ENCODE results near the gene JAZF1. TPM values are rescaled to one million over a fixed set of nuclear protein-coding genes. Genes with fewer than 3 reads are reported as not detected.

Gene JAZF1
- total and polyA plus RNA-seq, 2 of the 4 experiments (the other 2 are of a cell fraction), result 8.4 to 10.5 TPM

DNA sequence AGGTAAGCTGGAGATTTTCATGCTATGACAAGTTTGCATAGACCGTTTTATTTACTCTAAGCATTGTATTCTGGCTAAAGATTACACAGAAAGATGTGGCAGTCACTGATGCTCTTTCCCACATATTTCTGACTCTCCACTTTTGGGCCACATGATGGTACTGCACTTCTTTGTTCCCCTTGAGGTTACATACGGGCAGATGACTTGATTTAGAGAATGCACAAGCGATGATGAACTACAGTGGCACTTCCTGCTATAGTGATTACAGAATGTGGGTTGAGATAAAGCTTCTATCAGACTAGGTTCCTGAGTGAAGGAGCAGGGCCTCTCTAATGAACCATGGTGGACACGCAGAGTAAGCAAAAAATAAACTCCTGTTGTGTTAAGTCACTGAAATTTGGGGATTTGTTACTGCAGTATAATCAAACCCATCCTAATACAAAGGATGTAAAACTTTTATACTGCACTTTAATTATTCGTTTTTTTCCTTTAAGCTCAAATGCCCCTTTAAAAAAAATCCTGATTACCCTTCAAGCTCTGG lies 262.8 kb downstream of the JAZF1 start:
- peak overlapping the region; percentile 35; the same call in 1 of the 2 replicates for H3K23ac ChIP-seq (ENCODE audit: low read depth, low read length)
- H3K9me3 ChIP-seq (ENCODE audit: control insufficient read depth, insufficient read depth, low read length), result no peaks in the 10 kb centered on the region
- peaks cover 18 to 42% of the 10 kb centered on the region in 2 experiments for H3K79me1 ChIP-seq (ENCODE audit: low read depth in 1 of 2, low read length in 2 of 2)
- peak overlapping the region; percentile 70; the same call in 1 of the 2 replicates for H2AK5ac ChIP-seq (ENCODE audit: low read depth, low read length)
- peak overlapping the region; percentile 69 for H3K14ac ChIP-seq (replicated peaks; ENCODE audit: low read depth, low read length)
- H2BK15ac ChIP-seq (ENCODE audit: low read depth, low read length), result no peak overlapping the region
- no TSS peak for BruUV-seq (replicated peaks)
- H2AK9ac ChIP-seq (replicated peaks; ENCODE audit: low read depth, low read length, poor library complexity), result no peak overlapping the region
- WGBS, 2 experiments (ENCODE audit: extremely low coverage in 2 of 2, insufficient read length in 1 of 2), result 33% methylated on average over 2 of the region's 5 CpGs; no CpG with 5 or more reads in 1 of the 2 experiments
- POLR2A ChIA-PET (ENCODE audit: unreplicated experiment), result no interaction called here
- H3K9me1 ChIP-seq (ENCODE audit: insufficient read depth, low read length), result peaks cover 7% of the 10 kb centered on the region
- peaks cover 8% of the 10 kb centered on the region; the same call in 1 of the 2 replicates for H3K4me1 ChIP-seq (ENCODE audit: control insufficient read depth, insufficient read depth, low read length)
- H4K20me1 ChIP-seq (ENCODE audit: insufficient read depth, low read length), result peaks cover 10% of the 10 kb centered on the region; the same call in 1 of the 2 replicates
- intact Hi-C loops (cut with micrococcal nuclease), result no loop called here
- no peaks in the 10 kb centered on the region for H3K36me3 ChIP-seq (ENCODE audit: control insufficient read depth, insufficient read depth, low read length)
- H3K56ac ChIP-seq (ENCODE audit: extremely low read depth, insufficient read depth, low read length), result no peak overlapping the region
- no peak overlapping the region; the same call in 1 of the 2 replicates for H4K5ac ChIP-seq (ENCODE audit: low read depth, low read length)
- H2BK20ac ChIP-seq (ENCODE audit: low read depth, low read length), result no peak overlapping the region; the same call in 1 of the 2 replicates
- H3K27me3 ChIP-seq (ENCODE audit: control insufficient read depth, insufficient read depth, low read length), result no peaks in the 10 kb centered on the region
- no peak overlapping the region for H4K91ac ChIP-seq (ENCODE audit: insufficient read depth, low read depth, low read length)
- no peak overlapping the region for H3K4me3 ChIP-seq (ENCODE audit: insufficient read depth, low read depth, low read length)
- DNase-seq (peak; percentile 83), ATAC-seq (ENCODE audit: low read depth) (peak; percentile 61)
- no peak for TF ChIP-seq SMC3 (IDR thresholded peaks at IDR 0.05; ENCODE audit: low read depth, low read length)
- TF ChIP-seq NFE2L2 (IDR thresholded peaks at IDR 0.05; ENCODE audit: low read depth, low read length), result no peak
- TF ChIP-seq ELK1 (IDR thresholded peaks at IDR 0.05; ENCODE audit: borderline replicate concordance, low read depth, low read length), result no peak
- TF ChIP-seq CEBPB (IDR thresholded peaks at IDR 0.05; ENCODE audit: low read depth, low read length), result peak; percentile 19; the same call in 1 of the 2 replicates
- TF ChIP-seq MXI1 (IDR thresholded peaks at IDR 0.05; ENCODE audit: borderline replicate concordance, low read depth, low read length), result no peak
- TF ChIP-seq CHD1 (IDR thresholded peaks at IDR 0.05; ENCODE audit: low read depth, low read length), result no peak
- TF ChIP-seq, protein P1, sequence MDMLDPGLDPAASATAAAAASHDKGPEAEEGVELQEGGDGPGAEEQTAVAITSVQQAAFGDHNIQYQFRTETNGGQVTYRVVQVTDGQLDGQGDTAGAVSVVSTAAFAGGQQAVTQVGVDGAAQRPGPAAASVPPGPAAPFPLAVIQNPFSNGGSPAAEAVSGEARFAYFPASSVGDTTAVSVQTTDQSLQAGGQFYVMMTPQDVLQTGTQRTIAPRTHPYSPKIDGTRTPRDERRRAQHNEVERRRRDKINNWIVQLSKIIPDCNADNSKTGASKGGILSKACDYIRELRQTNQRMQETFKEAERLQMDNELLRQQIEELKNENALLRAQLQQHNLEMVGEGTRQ (IDR thresholded peaks at IDR 0.05; ENCODE audit: low read depth, low read length), result peak; percentile 53; the same call in 1 of the 2 replicates
- peak; percentile 77 for TF ChIP-seq MAFK (IDR thresholded peaks at IDR 0.05; ENCODE audit: low read depth, low read length)
- peak; percentile 19; the same call in 1 of the 2 replicates for TF ChIP-seq BHLHE40 (IDR thresholded peaks at IDR 0.05; ENCODE audit: low read depth, low read length)
- no peak for TF ChIP-seq FOS (IDR thresholded peaks at IDR 0.05; ENCODE audit: low read depth, low read length)
- no peak for TF ChIP-seq RFX5 (IDR thresholded peaks at IDR 0.05; ENCODE audit: low read depth, low read length)
- CTCF ChIA-PET, result interaction anchor here (1.0 to 1.4 kb wide), 3 partner anchors 11 to 757 kb away, joined by 3 to 4 read pairs (median 3); no protein-coding TSS in a partner anchor
- peak overlapping the region; percentile 69; the same call in 1 of the 2 replicates for H3K4me2 ChIP-seq (ENCODE audit: low read depth, low read length)
- H2BK120ac ChIP-seq (ENCODE audit: low read depth, low read length), result peak overlapping the region; percentile 56; the same call in 1 of the 2 replicates
- H3K4ac ChIP-seq (ENCODE audit: low read depth, low read length), result no peak overlapping the region
- dilution Hi-C loops (cut with HindIII; ENCODE audit: low sequenced_read_pairs, unreplicated experiment), result no loop called here
- in situ Hi-C loops (cut with MboI; ENCODE audit: low sequenced_read_pairs), result no loop called here
- H3K27ac ChIP-seq (ENCODE audit: insufficient read depth, low read length), result no peak overlapping the region
- H4K8ac ChIP-seq (ENCODE audit: low read depth in 2 of 2, low read length in 2 of 2), result no peak overlapping the region; a peak in 1 of 4 replicates
- H3K9ac ChIP-seq (ENCODE audit: low read depth, low read length), result no peak overlapping the region
- peak overlapping the region; percentile 39 for H2AFZ ChIP-seq (replicated peaks; ENCODE audit: low read length, poor library complexity)
- H2BK5ac ChIP-seq (ENCODE audit: low read depth, low read length, poor library complexity, severe bottlenecking), result peak overlapping the region; percentile 47
- peak overlapping the region; percentile 64; the same call in 1 of the 2 replicates for H3K18ac ChIP-seq (ENCODE audit: low read depth, low read length)

Measured in IMR-90 (cell line).